C4-2B (cell line): ENCODE results near the gene GFRA1.

Experiments used
- ZFX ChIP-seq: fragments of 450-650 bp; IDR thresholded peaks from 2 replicates; pipeline ENCODE4 v1.6.1; 2017
- TF ChIP-seq, protein P1 (sequence below): fragments of 450-650 bp; conservative IDR thresholded peaks from 2 replicates; pipeline ENCODE4 v1.5.1; 2017; ENCODE audit warnings: mild to moderate bottlenecking

DNA sequence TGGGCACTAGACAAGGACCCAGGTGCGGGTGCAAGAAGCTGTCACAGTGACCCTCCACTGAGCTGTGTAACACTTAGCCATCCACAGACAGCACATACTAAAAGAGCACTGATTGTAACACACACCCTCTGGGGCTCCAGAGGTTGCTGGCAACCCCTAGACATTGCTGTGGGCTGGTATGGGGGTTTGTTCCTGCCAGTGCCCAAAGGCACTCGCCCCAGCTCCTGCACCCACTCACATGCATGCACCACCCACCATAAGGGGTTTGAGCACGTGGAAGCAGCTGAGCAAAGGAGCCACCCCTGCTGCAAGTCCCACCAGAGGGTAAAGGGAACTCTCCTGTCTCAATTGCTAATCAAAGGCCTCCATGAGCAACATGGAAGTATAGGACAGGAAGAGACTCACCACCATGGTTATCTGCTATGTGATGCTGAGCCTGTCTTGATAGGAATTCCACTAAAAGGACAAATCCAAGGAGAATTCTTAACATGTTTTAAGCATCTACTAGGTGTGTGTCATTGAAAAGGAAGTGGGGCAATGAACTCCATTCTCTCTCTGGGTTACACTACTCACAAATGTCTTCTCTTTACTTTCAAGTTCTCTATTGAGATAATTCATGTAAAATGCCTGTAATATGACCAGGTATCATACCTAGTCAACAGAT is 103.1 kb downstream of the GFRA1 start:
- TF ChIP-seq, protein P1, sequence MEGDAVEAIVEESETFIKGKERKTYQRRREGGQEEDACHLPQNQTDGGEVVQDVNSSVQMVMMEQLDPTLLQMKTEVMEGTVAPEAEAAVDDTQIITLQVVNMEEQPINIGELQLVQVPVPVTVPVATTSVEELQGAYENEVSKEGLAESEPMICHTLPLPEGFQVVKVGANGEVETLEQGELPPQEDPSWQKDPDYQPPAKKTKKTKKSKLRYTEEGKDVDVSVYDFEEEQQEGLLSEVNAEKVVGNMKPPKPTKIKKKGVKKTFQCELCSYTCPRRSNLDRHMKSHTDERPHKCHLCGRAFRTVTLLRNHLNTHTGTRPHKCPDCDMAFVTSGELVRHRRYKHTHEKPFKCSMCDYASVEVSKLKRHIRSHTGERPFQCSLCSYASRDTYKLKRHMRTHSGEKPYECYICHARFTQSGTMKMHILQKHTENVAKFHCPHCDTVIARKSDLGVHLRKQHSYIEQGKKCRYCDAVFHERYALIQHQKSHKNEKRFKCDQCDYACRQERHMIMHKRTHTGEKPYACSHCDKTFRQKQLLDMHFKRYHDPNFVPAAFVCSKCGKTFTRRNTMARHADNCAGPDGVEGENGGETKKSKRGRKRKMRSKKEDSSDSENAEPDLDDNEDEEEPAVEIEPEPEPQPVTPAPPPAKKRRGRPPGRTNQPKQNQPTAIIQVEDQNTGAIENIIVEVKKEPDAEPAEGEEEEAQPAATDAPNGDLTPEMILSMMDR = no peak
- TF ChIP-seq ZFX = no peak
